Upper lobe of right lung (tissue), 1 donor: Measurements from ENCODE around the gene WDR70. TPM values are rescaled to one million over a fixed set of nuclear protein-coding genes. Genes with fewer than 3 reads are reported as not detected.

Source experiments
- ATAC-seq: fragments of 200-7000 bp; cut with Tn5 transposase; one replicate; pipeline ENCODE4 v1.9.1; 2020; ENCODE audit warnings: mild to moderate bottlenecking, moderate library complexity
- DNase-seq: peaks from one replicate; pipeline ENCODE4 v3.0.0-alpha.2; 2020
- H3K27ac ChIP-seq: fragments of 200-600 bp; one replicate; pipeline ENCODE4 v1.8.0; 2022
- H3K27me3 ChIP-seq: fragments of 200-600 bp; one replicate; pipeline ENCODE4 v1.8.0; 2022; ENCODE audit warnings: mild to moderate bottlenecking
- H3K36me3 ChIP-seq: fragments of 200-600 bp; one replicate; pipeline ENCODE4 v1.8.0; 2022
- H3K4me1 ChIP-seq: fragments of 200-600 bp; one replicate; pipeline ENCODE4 v1.8.0; 2022
- H3K4me3 ChIP-seq: fragments of 200-600 bp; one replicate; pipeline ENCODE4 v1.8.0; 2022; ENCODE audit warnings: mild to moderate bottlenecking
- H3K9me3 ChIP-seq: fragments of 200-600 bp; one replicate; pipeline ENCODE4 v1.8.0; 2022
- intact Hi-C: fragments of 100-400 bp; cut with DNase I; formaldehyde crosslinking; loops from one replicate; pipeline ENCODE4 v1.11.0; 2022
- total RNA-seq: library from RNA; stranded (reverse); fragmentation: NEBNext Ultra II Directional; extraction: Animal tissue kit (Norgen Biotek cat#: 25700); gene quantifications from one replicate; pipeline ENCODE4 v1.2.1, GENCODE V29; 2021
- TF ChIP-seq, protein P1 (sequence below): fragments of 200-600 bp; IDR thresholded peaks from one replicate; pipeline ENCODE4 v1.8.0; 2022; ENCODE audit warnings: antibody characterized with exemption
- donor health status: DM: no; HTN: yes; CAD: no; lungs with severe emphysema.

WDR70 gene
- total RNA-seq, 1 donor from 2014 or later, result 24.7 TPM

DNA sequence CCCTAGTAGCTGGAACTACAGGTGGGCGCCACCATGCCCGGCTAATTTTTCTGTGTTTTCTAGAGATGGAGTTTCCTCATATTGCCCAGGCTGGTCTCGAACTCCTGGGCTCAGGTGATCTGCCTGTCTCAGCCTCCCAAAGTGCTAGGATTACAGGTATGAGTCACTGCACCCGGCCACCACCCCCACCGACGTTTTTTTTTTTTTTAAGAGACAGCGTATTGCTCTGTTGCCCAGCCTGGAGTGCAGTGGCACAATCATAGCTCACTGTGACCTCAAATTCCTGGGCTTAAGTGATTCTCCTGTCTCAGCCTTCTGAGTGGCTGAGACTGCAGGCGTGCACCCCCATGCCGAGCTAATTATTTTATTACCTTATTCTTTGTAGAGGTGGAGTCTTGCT lies 38.2 kb downstream of the WDR70 start:
- peaks cover 42% of the 10 kb centered on the region for H3K36me3 ChIP-seq
- H3K9me3 ChIP-seq, result no peaks in the 10 kb centered on the region
- no peak for DNase-seq
- TF ChIP-seq, protein P1, sequence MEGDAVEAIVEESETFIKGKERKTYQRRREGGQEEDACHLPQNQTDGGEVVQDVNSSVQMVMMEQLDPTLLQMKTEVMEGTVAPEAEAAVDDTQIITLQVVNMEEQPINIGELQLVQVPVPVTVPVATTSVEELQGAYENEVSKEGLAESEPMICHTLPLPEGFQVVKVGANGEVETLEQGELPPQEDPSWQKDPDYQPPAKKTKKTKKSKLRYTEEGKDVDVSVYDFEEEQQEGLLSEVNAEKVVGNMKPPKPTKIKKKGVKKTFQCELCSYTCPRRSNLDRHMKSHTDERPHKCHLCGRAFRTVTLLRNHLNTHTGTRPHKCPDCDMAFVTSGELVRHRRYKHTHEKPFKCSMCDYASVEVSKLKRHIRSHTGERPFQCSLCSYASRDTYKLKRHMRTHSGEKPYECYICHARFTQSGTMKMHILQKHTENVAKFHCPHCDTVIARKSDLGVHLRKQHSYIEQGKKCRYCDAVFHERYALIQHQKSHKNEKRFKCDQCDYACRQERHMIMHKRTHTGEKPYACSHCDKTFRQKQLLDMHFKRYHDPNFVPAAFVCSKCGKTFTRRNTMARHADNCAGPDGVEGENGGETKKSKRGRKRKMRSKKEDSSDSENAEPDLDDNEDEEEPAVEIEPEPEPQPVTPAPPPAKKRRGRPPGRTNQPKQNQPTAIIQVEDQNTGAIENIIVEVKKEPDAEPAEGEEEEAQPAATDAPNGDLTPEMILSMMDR, result no peak
- no peak overlapping the region for H3K4me3 ChIP-seq
- H3K27me3 ChIP-seq, result no peaks in the 10 kb centered on the region
- intact Hi-C loops, result no loop called here
- no peaks in the 10 kb centered on the region for H3K4me1 ChIP-seq
- ATAC-seq, result no peak
- no peak overlapping the region for H3K27ac ChIP-seq

DNA sequence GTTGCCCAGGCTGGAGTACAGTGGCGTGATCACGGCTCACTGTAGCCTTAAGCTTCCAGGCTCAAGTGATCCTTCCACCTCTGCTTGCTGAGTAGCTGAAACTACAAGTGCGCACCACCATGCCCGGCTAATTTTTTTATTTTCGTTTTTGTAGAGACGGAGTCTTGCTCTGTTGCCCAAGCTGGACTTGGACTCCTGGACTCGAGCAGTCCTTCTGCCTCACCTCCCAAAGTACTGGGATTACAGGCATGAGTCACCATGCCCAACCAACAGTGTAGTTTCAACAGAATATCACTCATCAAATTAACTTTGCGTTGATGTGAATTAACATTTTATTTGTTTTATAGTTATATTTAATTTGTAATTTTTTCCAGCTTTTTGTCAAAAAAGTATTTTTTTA lies 45.3 kb downstream of the WDR70 start:
- DNase-seq (no peak), ATAC-seq (no peak)
- TF ChIP-seq, protein P1, result no peak
- Histone ChIP-seq H3K4me3 (no peak overlapping the region), H3K36me3 (peaks cover 43% of the 10 kb centered on the region), H3K4me1 (no peaks in the 10 kb centered on the region), H3K9me3 (no peaks in the 10 kb centered on the region), H3K27me3 (no peaks in the 10 kb centered on the region), H3K27ac (no peak overlapping the region)
- intact Hi-C loops, result no loop called here

DNA sequence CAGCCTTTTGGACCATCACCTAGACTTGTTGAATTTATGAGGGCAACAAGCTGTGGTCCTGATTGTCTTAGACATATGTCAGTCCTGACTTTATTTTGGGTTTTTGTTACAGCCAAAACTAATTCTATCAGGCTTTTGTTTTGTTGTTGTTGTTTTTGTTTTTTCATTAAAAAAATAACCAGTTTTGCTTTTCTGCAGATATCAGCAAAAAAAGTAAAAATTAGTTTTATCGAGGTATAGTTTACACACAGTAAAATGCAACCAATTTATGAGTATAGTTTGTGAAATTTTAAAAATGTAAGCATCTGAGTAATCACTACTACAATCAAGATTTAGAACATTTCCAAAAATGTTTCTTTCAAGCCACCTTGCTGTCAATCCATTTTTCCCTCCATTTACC lies 48.9 kb downstream of the WDR70 start:
- Histone ChIP-seq H3K4me3 (no peak overlapping the region), H3K27ac (no peak overlapping the region), H3K27me3 (no peaks in the 10 kb centered on the region), H3K36me3 (peaks cover 23% of the 10 kb centered on the region), H3K9me3 (no peaks in the 10 kb centered on the region), H3K4me1 (no peaks in the 10 kb centered on the region)
- DNase-seq, result no peak
- TF ChIP-seq, protein P1, result no peak
- ATAC-seq, result no peak
- intact Hi-C loops, result no loop called here

DNA sequence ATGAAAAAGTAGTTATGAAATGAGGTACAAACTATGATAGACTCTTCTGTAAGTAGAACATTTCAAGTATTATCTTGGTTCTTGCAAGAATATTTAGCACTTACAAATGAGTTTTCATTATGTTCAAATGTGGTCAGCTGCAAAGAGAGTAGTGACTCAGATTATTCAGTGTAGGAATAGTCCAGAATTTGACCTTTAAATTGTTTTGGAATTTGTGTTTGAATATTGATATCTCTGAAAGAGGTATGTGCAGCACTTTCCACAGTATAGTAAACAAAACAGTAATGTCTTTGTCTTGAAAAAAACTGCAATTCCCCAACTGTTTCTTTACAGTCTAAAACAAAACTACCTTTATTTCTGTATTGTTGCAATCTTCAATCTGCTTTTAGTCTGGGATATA lies 56.1 kb downstream of the WDR70 start:
- TF ChIP-seq, protein P1, result no peak
- Histone ChIP-seq H3K4me1 (no peaks in the 10 kb centered on the region), H3K9me3 (no peaks in the 10 kb centered on the region), H3K4me3 (no peak overlapping the region), H3K36me3 (peaks cover 8% of the 10 kb centered on the region), H3K27ac (no peak overlapping the region), H3K27me3 (no peaks in the 10 kb centered on the region)
- no peak for ATAC-seq
- intact Hi-C loops, result no loop called here
- DNase-seq, result no peak

DNA sequence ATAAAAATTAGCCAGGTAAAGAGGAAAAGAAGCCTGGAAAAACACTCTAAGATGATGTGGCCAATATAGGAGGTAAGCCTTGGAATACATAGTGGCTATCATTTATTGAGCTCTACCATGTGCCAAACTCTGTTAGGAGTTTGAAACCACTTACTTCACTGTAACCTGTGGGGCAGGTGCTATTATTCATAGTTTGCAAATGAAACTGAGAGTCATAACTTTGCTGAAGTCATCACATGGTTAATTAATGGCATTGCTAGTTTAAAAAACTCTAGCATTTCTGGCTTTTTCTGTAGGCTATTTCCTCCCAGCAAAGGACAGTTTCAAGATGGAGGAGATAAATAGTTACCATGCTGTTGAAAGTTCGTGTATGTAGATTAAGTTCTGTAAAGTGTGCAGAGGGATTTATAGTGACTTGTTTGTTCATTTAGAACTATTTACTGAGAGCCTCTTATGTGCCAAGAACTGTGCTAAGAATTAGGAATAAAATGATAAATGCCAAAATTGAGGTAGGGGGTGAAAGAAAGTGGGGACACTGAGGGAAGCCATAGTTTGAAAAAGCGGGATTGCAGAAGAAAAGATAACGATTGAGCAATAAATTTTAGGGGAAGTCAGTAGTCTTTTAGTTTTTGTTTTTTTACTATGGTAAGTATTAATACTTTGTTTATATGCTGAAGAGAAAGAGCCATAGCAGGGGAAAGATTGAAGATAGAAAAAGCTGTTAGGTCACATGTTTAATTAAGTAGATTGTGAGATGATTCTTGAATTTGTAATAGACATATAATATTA lies 57.2 kb downstream of the WDR70 start:
- Histone ChIP-seq H3K9me3 (no peaks in the 10 kb centered on the region), H3K27me3 (no peaks in the 10 kb centered on the region), H3K4me1 (no peaks in the 10 kb centered on the region), H3K27ac (no peak overlapping the region), H3K4me3 (no peak overlapping the region), H3K36me3 (peaks cover 8% of the 10 kb centered on the region)
- intact Hi-C loops, result no loop called here
- ATAC-seq, result no peak
- no peak for DNase-seq
- TF ChIP-seq, protein P1, result no peak
